ENCODE measurements around the gene PPT2.
"Not testable (repeated sequence)": the region's sequence is repeated elsewhere in the genome, so short reads cannot be mapped to it uniquely, and the experiment has no call there.

PPT2 gene

GRCh38 chr6:32191696-32192607, 38.0 kb downstream of the PPT2 start:
- no peak overlapping the region; the same call in 1 of the 2 replicates for H3K27ac ChIP-seq

GRCh38 chr6:32192608-32193039, 38.7 kb downstream of the PPT2 start, which contains the start of gene GPSM3:
GPSM3 (minus strand) TSS chr6:32192643; CDS start chr6:32192513, 130 bp downstream.
- H3K27ac ChIP-seq: peak within 1 kb of the TSS; percentile 83; the same call in 1 of the 2 replicates
- no peak for TF ChIP-seq CTCF (conservative IDR thresholded peaks at IDR 0.05)

More at GRCh38 chr6:32191696-32192607, 38.0 kb downstream of the PPT2 start:
- no peak for TF ChIP-seq CTCF (conservative IDR thresholded peaks at IDR 0.05)

- not testable (repeated sequence) for H3K27ac ChIP-seq
Observed at GRCh38 chr6:32193096-32193495, 39.2 kb downstream of the PPT2 start.

GRCh38 chr6:32194388-32194787, 40.4 kb downstream of the PPT2 start:
- H3K27ac ChIP-seq: no peak overlapping the region; the same call in 1 of the 2 replicates
- TF ChIP-seq CTCF (conservative IDR thresholded peaks at IDR 0.05): no peak

- peak overlapping the region; percentile 97 for H3K27ac ChIP-seq
- peak; percentile 67 for TF ChIP-seq CTCF (conservative IDR thresholded peaks at IDR 0.05)
Observed at GRCh38 chr6:32194825-32195651, 41.1 kb downstream of the PPT2 start.

GRCh38 chr6:32195652-32195901, 41.6 kb downstream of the PPT2 start:
- peak overlapping the region; percentile 97 for H3K27ac ChIP-seq
- TF ChIP-seq CTCF (conservative IDR thresholded peaks at IDR 0.05): no peak; the same call in 1 of the 2 replicates

- TF ChIP-seq CTCF (conservative IDR thresholded peaks at IDR 0.05): no peak
- peak overlapping the region; percentile 97 for H3K27ac ChIP-seq
Observed at GRCh38 chr6:32195902-32196681, 42.2 kb downstream of the PPT2 start.

Measured in VCaP (cell line).